PFSK-1 (cell line): ENCODE results near the gene BCR.

Experiments used
- FOXP2 ChIP-seq: optimal IDR thresholded peaks from 2 replicates; pipeline ENCODE3; 2011; ENCODE audit warnings: borderline replicate concordance, control low read depth, inconsistent platforms; ENCODE audit not compliant: insufficient read depth; ENCODE audit errors: extremely low read length, extremely low read depth
- POLR2AphosphoS5 ChIP-seq: IDR thresholded peaks from 2 replicates; pipeline ENCODE4 v1.6.1; 2012; ENCODE audit warnings: low read depth, mild to moderate bottlenecking, control low read depth, low read length, moderate library complexity
- SIN3A ChIP-seq: IDR thresholded peaks from 2 replicates; pipeline ENCODE4 v1.6.1; 2012; ENCODE audit warnings: mild to moderate bottlenecking, low read length, moderate library complexity, borderline replicate concordance; ENCODE audit not compliant: insufficient read depth
- TAF1 ChIP-seq: IDR thresholded peaks from 2 replicates; pipeline ENCODE4 v1.6.1; 2012; ENCODE audit warnings: low read length, control low read depth, borderline replicate concordance; ENCODE audit not compliant: insufficient read depth
- TF ChIP-seq, protein P1 (sequence below), 2 experiments: IDR thresholded peaks; 2 replicates each; pipeline versions ENCODE4 v1.6.1 to v1.8.0; 2011 to 2012; ENCODE audit warnings: low read depth in 2 of 2, low read length in 2 of 2, control low read depth in 1 of 2, inconsistent platforms in 1 of 2, mild to moderate bottlenecking in 1 of 2, moderate library complexity in 1 of 2; ENCODE audit not compliant: insufficient read depth in 1 of 2

Gene BCR

DNA sequence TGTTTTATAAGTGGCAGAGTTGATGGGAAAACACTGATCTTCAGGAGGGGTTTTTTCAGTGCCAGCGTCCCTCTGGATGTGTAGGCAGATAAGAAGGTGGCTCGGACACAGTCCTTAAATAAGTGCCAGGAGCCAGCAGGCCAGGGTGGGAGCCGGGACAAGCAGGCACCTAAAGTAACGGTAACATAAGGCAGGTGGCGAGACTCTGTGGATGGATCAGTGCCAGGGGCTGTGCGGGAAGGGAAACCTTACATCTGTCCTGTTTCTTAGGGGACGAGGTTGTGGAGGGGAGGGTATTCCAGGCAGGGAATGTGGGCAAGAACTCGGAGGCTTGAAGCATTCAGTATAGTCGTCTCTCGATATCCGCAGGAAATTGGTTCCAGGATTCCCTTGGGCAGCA lies 15.9 kb downstream of the BCR start:
- TF ChIP-seq SIN3A (no peak), TAF1 (no peak), POLR2AphosphoS5 (no peak), FOXP2 (no peak)
- TF ChIP-seq, protein P1, sequence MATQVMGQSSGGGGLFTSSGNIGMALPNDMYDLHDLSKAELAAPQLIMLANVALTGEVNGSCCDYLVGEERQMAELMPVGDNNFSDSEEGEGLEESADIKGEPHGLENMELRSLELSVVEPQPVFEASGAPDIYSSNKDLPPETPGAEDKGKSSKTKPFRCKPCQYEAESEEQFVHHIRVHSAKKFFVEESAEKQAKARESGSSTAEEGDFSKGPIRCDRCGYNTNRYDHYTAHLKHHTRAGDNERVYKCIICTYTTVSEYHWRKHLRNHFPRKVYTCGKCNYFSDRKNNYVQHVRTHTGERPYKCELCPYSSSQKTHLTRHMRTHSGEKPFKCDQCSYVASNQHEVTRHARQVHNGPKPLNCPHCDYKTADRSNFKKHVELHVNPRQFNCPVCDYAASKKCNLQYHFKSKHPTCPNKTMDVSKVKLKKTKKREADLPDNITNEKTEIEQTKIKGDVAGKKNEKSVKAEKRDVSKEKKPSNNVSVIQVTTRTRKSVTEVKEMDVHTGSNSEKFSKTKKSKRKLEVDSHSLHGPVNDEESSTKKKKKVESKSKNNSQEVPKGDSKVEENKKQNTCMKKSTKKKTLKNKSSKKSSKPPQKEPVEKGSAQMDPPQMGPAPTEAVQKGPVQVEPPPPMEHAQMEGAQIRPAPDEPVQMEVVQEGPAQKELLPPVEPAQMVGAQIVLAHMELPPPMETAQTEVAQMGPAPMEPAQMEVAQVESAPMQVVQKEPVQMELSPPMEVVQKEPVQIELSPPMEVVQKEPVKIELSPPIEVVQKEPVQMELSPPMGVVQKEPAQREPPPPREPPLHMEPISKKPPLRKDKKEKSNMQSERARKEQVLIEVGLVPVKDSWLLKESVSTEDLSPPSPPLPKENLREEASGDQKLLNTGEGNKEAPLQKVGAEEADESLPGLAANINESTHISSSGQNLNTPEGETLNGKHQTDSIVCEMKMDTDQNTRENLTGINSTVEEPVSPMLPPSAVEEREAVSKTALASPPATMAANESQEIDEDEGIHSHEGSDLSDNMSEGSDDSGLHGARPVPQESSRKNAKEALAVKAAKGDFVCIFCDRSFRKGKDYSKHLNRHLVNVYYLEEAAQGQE (IDR thresholded peaks at IDR 0.05; ENCODE audit: insufficient read depth in 1 of 2, low read depth in 2 of 2, low read length in 2 of 2) = no peak

DNA sequence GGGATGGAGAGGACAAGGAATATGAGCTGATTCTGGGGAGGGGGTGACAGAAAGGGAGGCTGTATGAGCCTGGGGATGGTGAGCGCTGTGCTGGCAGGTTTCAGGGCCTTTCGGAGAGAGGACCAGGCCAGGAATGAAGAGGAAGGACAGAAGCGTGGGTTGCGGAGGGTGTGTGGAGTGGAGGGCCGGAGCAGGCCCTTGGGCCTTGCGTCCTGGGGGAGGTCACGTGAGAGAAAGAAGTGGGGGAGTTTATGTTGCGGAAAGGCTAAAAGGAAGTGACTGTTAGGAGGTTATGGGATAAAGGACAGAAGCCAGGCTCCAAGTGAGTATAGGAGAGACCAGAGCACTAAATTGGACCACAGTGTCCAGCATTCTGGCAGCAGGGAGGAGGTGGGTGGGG lies 17.5 kb downstream of the BCR start:
- TF ChIP-seq TAF1 = no peak
- TF ChIP-seq SIN3A = no peak
- TF ChIP-seq POLR2AphosphoS5 = no peak
- TF ChIP-seq, protein P1 (IDR thresholded peaks at IDR 0.05; ENCODE audit: insufficient read depth in 1 of 2, low read depth in 2 of 2, low read length in 2 of 2) = no peak
- TF ChIP-seq FOXP2 = no peak

DNA sequence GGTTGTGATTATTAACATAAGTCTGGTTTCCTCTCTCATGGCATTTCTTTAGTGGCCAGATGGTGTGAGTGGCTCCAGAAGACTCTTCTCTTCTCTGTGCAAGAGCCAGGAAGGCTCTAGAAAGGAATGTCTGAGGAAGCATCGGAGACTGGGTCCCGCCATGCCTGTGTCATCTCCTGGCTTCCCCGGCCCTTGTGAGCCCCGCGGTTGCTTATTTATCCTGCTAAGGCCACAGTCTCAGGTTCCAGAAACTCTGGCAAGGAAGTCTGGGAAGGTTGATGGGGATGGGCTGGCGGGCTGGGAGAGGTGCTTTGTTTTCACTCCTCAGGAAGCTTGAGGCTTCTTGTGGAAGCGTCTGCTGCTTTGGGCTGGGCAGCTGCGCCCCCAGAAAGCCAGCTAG lies 18.9 kb downstream of the BCR start:
- TF ChIP-seq SIN3A (no peak), POLR2AphosphoS5 (no peak)

DNA sequence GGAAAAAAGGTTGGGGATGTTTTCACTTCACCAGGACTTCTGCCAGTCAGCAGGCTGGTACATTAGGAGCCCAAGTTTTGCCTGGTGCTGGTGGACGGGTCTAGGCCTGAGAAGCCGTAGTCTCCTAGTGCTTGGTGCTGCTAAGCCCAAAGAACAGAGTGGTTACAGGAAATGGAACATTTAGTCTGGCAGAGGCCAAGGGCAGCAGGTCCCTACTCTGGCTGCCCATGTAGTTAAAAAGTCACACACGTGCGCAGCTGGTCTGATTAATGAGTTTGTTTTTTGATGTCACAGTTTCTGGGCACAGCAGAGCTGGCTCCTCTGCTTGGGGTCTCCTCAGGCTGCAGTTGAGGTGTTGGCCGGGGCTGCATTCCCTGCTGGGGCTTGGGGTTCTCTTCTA lies 20.6 kb downstream of the BCR start:
- TF ChIP-seq POLR2AphosphoS5 (no peak), FOXP2 (no peak), TAF1 (no peak), SIN3A (no peak)
- TF ChIP-seq, protein P1 (IDR thresholded peaks at IDR 0.05; ENCODE audit: insufficient read depth in 1 of 2, low read depth in 2 of 2, low read length in 2 of 2) = no peak

DNA sequence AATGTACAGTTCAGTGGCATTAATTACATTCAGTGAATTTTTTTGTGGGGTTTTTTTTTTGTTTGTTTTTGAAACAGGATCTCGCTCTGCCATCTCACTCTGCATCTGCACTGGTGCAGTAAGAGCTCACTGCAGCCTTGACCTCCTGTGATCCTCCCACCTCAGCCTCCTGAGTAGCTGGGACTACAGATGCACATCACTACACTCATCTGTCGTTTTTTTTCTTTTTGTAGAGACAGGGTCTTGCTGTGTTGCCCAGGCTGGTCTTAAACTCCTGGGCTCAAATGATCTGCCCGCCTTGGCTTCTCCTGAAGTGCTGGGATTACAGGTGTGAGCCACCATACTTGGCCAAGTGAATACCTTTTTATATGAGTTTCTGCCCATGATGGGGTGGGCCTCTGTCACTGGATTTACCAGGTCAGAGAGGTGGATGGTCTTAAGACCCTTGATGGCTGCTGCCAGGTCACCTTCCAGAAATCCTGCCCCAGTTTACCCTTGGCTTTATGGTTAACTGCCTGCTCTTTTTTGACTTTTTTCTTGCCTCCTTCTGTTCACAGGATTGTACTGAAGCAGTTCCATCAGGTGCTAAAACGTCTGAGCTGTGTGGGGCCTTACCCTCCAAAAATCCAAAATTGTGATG lies 22.6 kb downstream of the BCR start:
- no peak for TF ChIP-seq SIN3A
- no peak for TF ChIP-seq POLR2AphosphoS5

DNA sequence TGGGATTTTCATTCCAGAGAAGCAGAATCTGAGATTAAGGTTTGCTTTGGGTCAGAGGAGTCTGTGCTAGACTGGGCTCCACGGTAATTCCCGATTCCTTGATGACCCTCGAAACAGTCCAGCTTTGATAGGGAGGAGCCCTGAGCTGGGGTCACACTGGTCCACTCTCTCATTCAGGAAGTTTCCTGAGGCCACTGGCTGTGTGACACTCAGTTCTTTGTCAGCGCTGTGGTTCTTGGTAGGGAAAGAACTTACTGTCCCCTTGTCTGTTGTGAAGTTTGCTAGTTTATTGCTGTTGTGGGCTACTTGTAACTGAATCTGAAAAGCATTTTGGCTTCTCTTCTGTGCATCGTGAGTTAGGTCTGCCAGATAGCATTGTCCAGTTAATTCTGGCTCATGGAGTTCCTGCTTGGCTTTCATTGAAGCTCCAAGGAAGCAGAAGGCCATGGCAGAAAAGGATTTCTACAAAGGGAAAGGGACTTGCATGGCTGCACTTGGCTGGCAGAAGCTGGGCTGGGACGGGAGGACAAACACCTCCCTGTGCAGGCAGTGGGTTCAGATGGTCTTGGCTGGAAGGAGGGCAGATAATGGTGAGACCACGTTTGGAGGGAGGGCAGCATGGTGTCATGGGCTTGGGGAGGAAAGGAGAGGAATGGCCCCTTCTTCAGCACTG lies 23.3 kb downstream of the BCR start:
- TF ChIP-seq FOXP2 (no peak), SIN3A (no peak), TAF1 (no peak)
- TF ChIP-seq, protein P1 (IDR thresholded peaks at IDR 0.05; ENCODE audit: insufficient read depth in 1 of 2, low read depth in 2 of 2, low read length in 2 of 2) = no peak
